HepG2 (cell line): Measurements from ENCODE around the gene TBATA. TPM values are rescaled to one million over a fixed set of nuclear protein-coding genes. Genes with fewer than 3 reads are reported as not detected.

Experiments
- ATAC-seq: fragments of 200-7000 bp; cut with Tn5 transposase; 3 replicates; pipeline ENCODE4 v1.9.1; 2020; ENCODE audit warnings: mild to moderate bottlenecking, moderate library complexity
- BruUV-seq: library from RNA; stranded (reverse); fragments of 400-500 nt; replicated peaks from 2 replicates; lab custom pipeline; 2021; lab: Mats Ljungman, UMichigan
- CTCF ChIA-PET: fragments of 300-600 bp; formaldehyde crosslinking; extraction: SDS; loops from one replicate; lab custom pipeline; 2021; ENCODE audit warnings: low total read pairs, inconsistent platforms, low intra/inter-chr PET ratio; lab: Yijun Ruan, JAX
- POLR2A ChIA-PET: fragments of 350-600 bp; sonication (Branson Sonifier 250); formaldehyde crosslinking; loops from one replicate; lab custom pipeline; 2020; ENCODE audit warnings: antibody characterized with exemption, inconsistent platforms; lab: Yijun Ruan, JAX
- DNase-seq: peaks from one replicate; pipeline ENCODE4 v3.0.0-alpha.2; 2015; ENCODE audit warnings: low spot score
- FAIRE-seq: peaks from 3 replicates; lab custom pipeline; 2011; peaks lifted over from hg19 to GRCh38; lab: Jason Lieb, UNC
- H2AFZ ChIP-seq: one replicate; pipeline ENCODE4 v1.6.1; 2011; ENCODE audit warnings: low read length, inconsistent platforms
- H3K27ac ChIP-seq: fragments of 300-600 bp; 3 replicates; pipeline ENCODE4 v1.8.0; 2011; ENCODE audit warnings: mixed run types, mild to moderate bottlenecking, mixed read lengths, low read length, inconsistent platforms; ENCODE audit not compliant: insufficient read depth; ENCODE audit errors: extremely low read length
- H3K27me3 ChIP-seq, 2 experiments: fragments of 200-600 bp in 1 of 2; 2 replicates in 1 of 2; 3 replicates in 1 of 2; pipeline versions ENCODE4 v1.6.0 to v1.8.0; 2011; ENCODE audit warnings: low read length in 2 of 2, mild to moderate bottlenecking in 2 of 2, moderate library complexity in 2 of 2, inconsistent platforms in 1 of 2; ENCODE audit not compliant: insufficient read depth in 2 of 2, control insufficient read depth in 1 of 2
- H3K36me3 ChIP-seq, 2 experiments: fragments of 200-600 bp in 1 of 2; replicated peaks in 1 of 2; 2 replicates in 1 of 2; 3 replicates in 1 of 2; pipeline versions ENCODE4 v1.5.1 to v1.8.0; 2011; ENCODE audit warnings: low read length in 2 of 2, inconsistent platforms in 1 of 2; ENCODE audit not compliant: insufficient read depth in 2 of 2, control insufficient read depth in 1 of 2
- H3K4me1 ChIP-seq: 2 replicates; pipeline ENCODE4 v1.5.1; 2012; ENCODE audit warnings: low read length, inconsistent platforms; ENCODE audit not compliant: insufficient read depth
- H3K4me2 ChIP-seq: 2 replicates; pipeline ENCODE4 v1.6.0; 2011; ENCODE audit warnings: low read depth, low read length, inconsistent platforms
- H3K4me3 ChIP-seq, 3 experiments: fragments of 200-600 bp in 1 of 3; sonication (generic), shearing (Covaris generic) in 1 of 3; replicated peaks in 1 of 3; 2 replicates each; pipeline ENCODE4 v1.5.1; 2011 to 2016; ENCODE audit warnings: low read length in 3 of 3, inconsistent platforms in 2 of 3, low read depth in 2 of 3, mild to moderate bottlenecking in 2 of 3, control low read depth in 1 of 3, mixed read lengths in 1 of 3; ENCODE audit not compliant: insufficient read depth in 1 of 3
- H3K79me2 ChIP-seq: one replicate; pipeline ENCODE4 v1.6.1; 2011; ENCODE audit warnings: low read length, inconsistent platforms; ENCODE audit not compliant: insufficient read depth
- H3K9ac ChIP-seq: 2 replicates; pipeline ENCODE4 v1.6.0; 2011; ENCODE audit warnings: mild to moderate bottlenecking, low read depth, low read length, inconsistent platforms; ENCODE audit not compliant: insufficient read depth
- H3K9me3 ChIP-seq: 2 replicates; pipeline ENCODE4 v1.5.1; 2012; ENCODE audit warnings: mild to moderate bottlenecking, low read length
- H4K20me1 ChIP-seq: 2 replicates; pipeline ENCODE4 v1.6.0; 2011; ENCODE audit warnings: inconsistent platforms, mild to moderate bottlenecking, low read length, moderate library complexity; ENCODE audit not compliant: insufficient read depth
- ATF6 ChIP-seq: sonication (generic); formaldehyde crosslinking; conservative IDR thresholded peaks from 2 replicates; pipeline ENCODE4 v1.4.0; 2020; ENCODE audit warnings: missing genetic modification reagents
- HMGA1 ChIP-seq: sonication (generic); formaldehyde crosslinking; conservative IDR thresholded peaks from 2 replicates; pipeline ENCODE4 v1.4.0; 2020; ENCODE audit warnings: missing genetic modification reagents
- PPARG ChIP-seq: conservative IDR thresholded peaks from 2 replicates; pipeline ENCODE4 v1.6.1; 2016; ENCODE audit warnings: missing biosample characterization, missing genetic modification reagents
- SMYD3 ChIP-seq: sonication (generic); formaldehyde crosslinking; IDR thresholded peaks from 2 replicates; pipeline ENCODE4 v1.8.1; 2023; ENCODE audit warnings: mild to moderate bottlenecking, missing genetic modification reagents
- ZMAT3 ChIP-seq: sonication (generic); formaldehyde crosslinking; conservative IDR thresholded peaks from 2 replicates; pipeline ENCODE4 v1.7.0; 2021; ENCODE audit warnings: missing genetic modification reagents
- WGBS: methylation state at CpG from one replicate; pipeline ENCODE4 v1.1.6; 2017; ENCODE audit warnings: low lambda C conversion rate; 5-methylcytosine and 5-hydroxymethylcytosine counted together
- in situ Hi-C: cut with HindIII; loops from 2 replicates; pipeline ENCODE4 v1.10.0; 2017; ENCODE audit warnings: low pct_unique_long_range_greater_than_20kb; ENCODE audit not compliant: extremely low pct_ligation_motif_present
- intact Hi-C: fragments of 100-400 bp; cut with micrococcal nuclease; formaldehyde crosslinking; loops from one replicate; pipeline ENCODE4 v1.10.0; 2022; ENCODE audit not compliant: unreplicated experiment
- polyA plus RNA-seq, 8 experiments: library from polyadenylated mRNA; depleted of rRNA in 3 of 8; stranded (reverse) in 7 of 8; unstranded in 1 of 8; fragments of >200 nt; fragmentation: Illumina TruSeq in 4 of 8; extraction: Trizol in 4 of 8; gene quantifications; 2 replicates each; pipeline versions ENCODE4 v1.2.1 to v1.2.3, GENCODE V29; 2011 to 2016; ENCODE audit warnings: low read depth in 4 of 8, missing spikeins in 1 of 8, mixed read lengths in 1 of 8; ENCODE audit not compliant: insufficient read depth in 1 of 8
- total RNA-seq, 5 experiments: library from RNA; depleted of rRNA; stranded (reverse); fragments of >200 nt; fragmentation: Illumina TruSeq; extraction: Trizol; gene quantifications; 2 replicates each; pipeline ENCODE4 v1.2.3, GENCODE V29; 2016; ENCODE audit warnings: low read depth in 1 of 5
- TF ChIP-seq, protein P1 (sequence below): sonication (generic); formaldehyde crosslinking; IDR thresholded peaks from 2 replicates; pipeline ENCODE4 v1.5.0; 2020; ENCODE audit warnings: mild to moderate bottlenecking, low read depth, missing genetic modification reagents, borderline replicate concordance
- TF ChIP-seq, protein P2 (sequence below): sonication (generic); formaldehyde crosslinking; IDR thresholded peaks from 2 replicates; pipeline ENCODE4 v1.8.0; 2022; ENCODE audit warnings: missing genetic modification reagents, mild to moderate bottlenecking, inconsistent platforms, borderline replicate concordance

TBATA gene
- total and polyA plus RNA-seq, 2 of the 13 experiments (the other 11 are each of a cell fraction or from before 2014, with no cell fraction given), result not detected

DNA sequence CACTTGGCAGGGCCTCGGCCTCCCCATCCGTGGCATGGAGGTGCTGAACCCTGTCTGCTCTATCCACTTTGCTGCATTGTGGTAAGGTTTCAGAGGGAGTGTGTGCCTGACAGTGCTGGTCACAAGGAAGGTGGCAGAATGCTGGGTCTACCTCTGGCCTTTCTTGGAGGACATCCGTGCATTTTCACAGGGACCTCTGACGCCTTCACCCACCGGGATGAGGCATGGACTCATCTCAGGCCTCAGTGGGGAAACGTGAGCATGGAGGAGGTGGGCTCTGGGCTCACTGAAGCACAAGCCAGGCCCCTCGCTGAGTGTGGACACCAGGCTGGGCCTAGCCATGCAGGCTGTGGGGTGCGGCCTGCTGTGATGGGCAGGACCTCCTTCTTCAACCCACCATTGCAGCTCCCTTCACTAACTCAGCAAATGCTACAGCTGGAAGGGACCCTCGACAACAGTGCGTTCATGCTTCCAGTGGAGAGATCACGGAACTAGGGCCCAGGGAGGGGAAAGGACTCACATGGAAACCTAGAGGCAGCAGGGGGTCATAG lies 8.6 kb downstream of the TBATA start:
- DNase-seq (no peak), FAIRE-seq (no peak), ATAC-seq (no peak)
- Histone ChIP-seq H3K27me3 (peaks cover 10 to 80% of the 10 kb centered on the region in 2 experiments; a peak in 4 of 5 replicates), H3K79me2 (no peaks in the 10 kb centered on the region), H3K27ac (no peak overlapping the region), H3K4me3 (no peak overlapping the region), H3K9ac (no peak overlapping the region), H3K4me1 (no peaks in the 10 kb centered on the region; the same call in 1 of the 2 replicates), H4K20me1 (no peaks in the 10 kb centered on the region), H3K9me3 (no peaks in the 10 kb centered on the region), H3K36me3 (no peaks in the 10 kb centered on the region)
- in situ Hi-C loops (no loop called here), intact Hi-C loops (no loop called here)
- ChIA-PET POLR2A (no interaction called here), CTCF (no interaction called here)
- BruUV-seq, result no TSS peak
- 58% methylated on average over 4 of the region's 11 CpGs for WGBS
- TF ChIP-seq PPARG (CRISPR knock-in tag), result no peak
- no peak for TF ChIP-seq ATF6
- TF ChIP-seq, protein P1, sequence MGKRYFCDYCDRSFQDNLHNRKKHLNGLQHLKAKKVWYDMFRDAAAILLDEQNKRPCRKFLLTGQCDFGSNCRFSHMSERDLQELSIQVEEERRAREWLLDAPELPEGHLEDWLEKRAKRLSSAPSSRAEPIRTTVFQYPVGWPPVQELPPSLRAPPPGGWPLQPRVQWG, result no peak
- TF ChIP-seq ZMAT3 (CRISPR knock-in tag), result no peak
- no peak for TF ChIP-seq SMYD3 (CRISPR knock-in tag)
- no peak for TF ChIP-seq HMGA1 (CRISPR knock-in tag)
- TF ChIP-seq, protein P2, sequence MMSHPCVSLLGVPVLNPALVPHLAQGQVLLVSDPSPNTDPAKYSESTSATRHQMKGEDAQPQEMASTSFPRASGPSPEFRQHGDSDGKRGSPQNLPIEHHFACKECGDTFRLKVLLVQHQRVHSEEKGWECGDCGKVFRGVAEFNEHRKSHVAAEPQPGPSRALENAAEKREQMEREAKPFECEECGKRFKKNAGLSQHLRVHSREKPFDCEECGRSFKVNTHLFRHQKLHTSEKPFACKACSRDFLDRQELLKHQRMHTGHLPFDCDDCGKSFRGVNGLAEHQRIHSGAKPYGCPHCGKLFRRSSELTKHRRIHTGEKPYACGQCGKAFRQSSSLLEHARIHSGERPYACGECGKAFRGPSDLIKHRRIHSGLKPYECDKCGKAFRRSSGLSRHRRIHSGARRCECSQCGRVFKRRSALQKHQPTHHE (CRISPR knock-in tag), result no peak
- TF ChIP-seq, all 625 proteins: peak for 0
- H2AFZ ChIP-seq, result no peak overlapping the region
- H3K4me2 ChIP-seq, result no peak overlapping the region
